K562 (cell line): ENCODE data around the gene GREB1. TPM values are rescaled to one million over a fixed set of nuclear protein-coding genes. Genes with fewer than 3 reads are reported as not detected.

Source experiments
- ATAC-seq: fragments of 200-7000 bp; cut with Tn5 transposase; 3 replicates; pipeline ENCODE4 v1.9.1; 2020; ENCODE audit warnings: moderate library complexity
- BruUV-seq: library from RNA; stranded (reverse); fragments of 400-500 nt; replicated peaks from 2 replicates; lab custom pipeline; 2021; lab: Mats Ljungman, UMichigan
- CTCF ChIA-PET: fragments of 300-600 bp; formaldehyde crosslinking; extraction: SDS; loops from one replicate; lab custom pipeline; 2021; ENCODE audit warnings: low intra/inter-chr PET ratio; lab: Yijun Ruan, JAX
- POLR2A ChIA-PET: fragments of 300-600, 350-650 bp; sonication (Branson Sonifier 250); formaldehyde crosslinking; extraction: SDS; loops from one replicate; lab custom pipeline; 2021; ENCODE audit warnings: antibody characterized with exemption, inconsistent platforms; lab: Yijun Ruan, JAX
- DNase-seq, 4 experiments: peaks; one replicate each; pipeline versions ENCODE4 v3.0.0 to v3.0.0-alpha.2; 2011 to 2018; ENCODE audit warnings: low spot score in 3 of 4, mixed read lengths in 3 of 4; ENCODE audit errors: extremely low read depth in 1 of 4
- FAIRE-seq: peaks from 2 replicates; lab custom pipeline; 2011; peaks lifted over from hg19 to GRCh38; lab: Jason Lieb, UNC
- H2AFZ ChIP-seq: 2 replicates; pipeline ENCODE4 v1.6.0; 2011; ENCODE audit warnings: low read depth, low read length, control low read depth, inconsistent platforms
- H3K27ac ChIP-seq: fragments of 200-600 bp; 3 replicates; pipeline ENCODE4 v1.8.0; 2011; ENCODE audit warnings: low read depth, mild to moderate bottlenecking, control low read depth, inconsistent platforms, low read length, moderate library complexity, mixed read lengths; ENCODE audit errors: extremely low read depth
- H3K27me3 ChIP-seq, 2 experiments: fragments of 300-600 bp in 1 of 2; 2 replicates in 1 of 2; 3 replicates in 1 of 2; pipeline versions ENCODE4 v1.6.0 to v1.8.0; 2011; ENCODE audit warnings: inconsistent platforms in 2 of 2, low read length in 2 of 2, mild to moderate bottlenecking in 1 of 2, mixed read lengths in 1 of 2, moderate library complexity in 1 of 2; ENCODE audit not compliant: control insufficient read depth in 2 of 2, insufficient read depth in 2 of 2
- H3K36me3 ChIP-seq: fragments of 300-600 bp; 3 replicates; pipeline ENCODE4 v1.8.0; 2011; ENCODE audit warnings: mild to moderate bottlenecking, low read length, inconsistent platforms; ENCODE audit not compliant: control insufficient read depth, insufficient read depth
- H3K4me1 ChIP-seq, 2 experiments: fragments of 200-600 bp in 1 of 2; replicated peaks in 1 of 2; 2 replicates in 1 of 2; 3 replicates in 1 of 2; pipeline versions ENCODE4 v1.5.1 to v1.8.0; 2011; ENCODE audit warnings: inconsistent platforms in 2 of 2, low read length in 2 of 2, mild to moderate bottlenecking in 1 of 2, mixed read lengths in 1 of 2, moderate library complexity in 1 of 2; ENCODE audit not compliant: control insufficient read depth in 2 of 2, insufficient read depth in 2 of 2
- H3K4me2 ChIP-seq: 2 replicates; pipeline ENCODE4 v1.6.1; 2011; ENCODE audit warnings: low read length, control low read depth, inconsistent platforms, mixed read lengths; ENCODE audit not compliant: insufficient read depth
- H3K4me3 ChIP-seq: fragments of 200-600 bp; sonication (generic), shearing (Covaris generic); 2 replicates; pipeline ENCODE4 v1.5.1; 2016; ENCODE audit warnings: control low read depth, inconsistent platforms
- H3K79me2 ChIP-seq: fragments of 200-600 bp; 3 replicates; pipeline ENCODE4 v1.8.0; 2011; ENCODE audit warnings: low read length, inconsistent platforms; ENCODE audit not compliant: control insufficient read depth, insufficient read depth
- H3K9ac ChIP-seq, 2 experiments: 2 replicates each; pipeline versions ENCODE4 v1.6.0 to v1.6.1; 2011; ENCODE audit warnings: low read depth in 2 of 2, low read length in 2 of 2, control low read depth in 1 of 2, inconsistent platforms in 1 of 2, mild to moderate bottlenecking in 1 of 2, mixed read lengths in 1 of 2; ENCODE audit not compliant: insufficient read depth in 1 of 2
- H3K9me1 ChIP-seq: one replicate; pipeline ENCODE4 v1.6.0; 2011; ENCODE audit warnings: inconsistent platforms, mild to moderate bottlenecking, low read length, moderate library complexity; ENCODE audit not compliant: control insufficient read depth, insufficient read depth
- H3K9me3 ChIP-seq: replicated peaks from 2 replicates; pipeline ENCODE4 v1.5.1; 2011; ENCODE audit warnings: low read depth, low read length, inconsistent platforms; ENCODE audit not compliant: control insufficient read depth, insufficient read depth
- H4K20me1 ChIP-seq: replicated peaks from 2 replicates; pipeline ENCODE4 v1.6.1; 2011; ENCODE audit warnings: low read length, inconsistent platforms, mixed read lengths; ENCODE audit not compliant: control insufficient read depth, insufficient read depth
- CEBPG ChIP-seq, 3 experiments: fragments of 200-800 bp in 1 of 3; sonication (Bioruptor generic) in 1 of 3; sonication (generic) in 1 of 3; formaldehyde crosslinking in 1 of 3; IDR thresholded peaks in 2 of 3; conservative IDR thresholded peaks in 1 of 3; 2 replicates each; pipeline versions ENCODE4 v1.6.1 to v1.8.0; 2016 to 2022; ENCODE audit warnings: missing compliant biosample characterization in 2 of 3, missing genetic modification characterization in 2 of 3, mild to moderate bottlenecking in 1 of 3, missing genetic modification reagents in 1 of 3
- CLOCK ChIP-seq: fragments of 250-450 bp; sonication (Bioruptor Pico); IDR thresholded peaks from 2 replicates; pipeline ENCODE4 v1.4.0; 2020; ENCODE audit warnings: mild to moderate bottlenecking, moderate library complexity, borderline replicate concordance
- GATAD2B ChIP-seq: fragments of 450-650 bp; IDR thresholded peaks from 2 replicates; pipeline ENCODE4 v1.6.1; 2017; ENCODE audit warnings: mild to moderate bottlenecking, borderline replicate concordance
- GMEB1 ChIP-seq: fragments of 250-450 bp; sonication (Bioruptor Pico); IDR thresholded peaks from 2 replicates; pipeline ENCODE4 v1.4.0; 2020; ENCODE audit warnings: mild to moderate bottlenecking
- KDM1A ChIP-seq, 2 experiments: fragments of 450-650 bp; IDR thresholded peaks; 2 replicates each; pipeline ENCODE4 v1.6.1; 2016; ENCODE audit warnings: mild to moderate bottlenecking in 2 of 2
- L3MBTL2 ChIP-seq: fragments of 450-650 bp; IDR thresholded peaks from 2 replicates; pipeline ENCODE4 v1.6.1; 2016; ENCODE audit warnings: mild to moderate bottlenecking, moderate library complexity
- TFAM ChIP-seq: fragments of 250-450 bp; sonication (Bioruptor Pico); conservative IDR thresholded peaks from 2 replicates; pipeline ENCODE4 v1.5.0; 2021; ENCODE audit warnings: mild to moderate bottlenecking, moderate library complexity
- TFAP4 ChIP-seq: sonication (generic); formaldehyde crosslinking; IDR thresholded peaks from 2 replicates; pipeline ENCODE4 v1.8.0; 2022; ENCODE audit warnings: missing genetic modification reagents, mild to moderate bottlenecking, moderate library complexity, borderline replicate concordance
- ZNF224 ChIP-seq: sonication (generic); formaldehyde crosslinking; IDR thresholded peaks from 2 replicates; pipeline ENCODE4 v1.8.0; 2022; ENCODE audit warnings: mild to moderate bottlenecking, missing genetic modification reagents
- WGBS: fragments of 100-300 bp; shearing (Covaris generic); methylation state at CpG from one replicate; pipeline ENCODE4 v1.1.6; 2016; ENCODE audit warnings: low coverage, mixed read lengths; ENCODE audit not compliant: insufficient coverage; ENCODE audit errors: missing lambda C conversion rate; 5-methylcytosine and 5-hydroxymethylcytosine counted together
- in situ Hi-C: fragments of 300-500 bp; cut with MboI; formaldehyde crosslinking; loops from 4 replicates; pipeline ENCODE4 v1.15.0; 2018; ENCODE audit warnings: inconsistent platforms, mixed read lengths
- intact Hi-C: fragments of 100-400 bp; cut with micrococcal nuclease; formaldehyde crosslinking; loops from 2 replicates; pipeline ENCODE4 v1.14.2; 2022
- polyA plus RNA-seq, 8 experiments: library from polyadenylated mRNA; depleted of rRNA in 4 of 8; stranded (reverse) in 5 of 8; unstranded in 3 of 8; fragments of >200 nt; fragmentation: Nextera tagmentation in 2 of 8; fragmentation: Illumina TruSeq in 1 of 8; extraction: Ambion mirVana in 2 of 8; extraction: Trizol in 1 of 8; gene quantifications; 2 replicates each; pipeline versions ENCODE4 v1.2.1 to v1.2.3, GENCODE V29; 2011 to 2014; ENCODE audit warnings: inconsistent platforms in 1 of 8, missing spikeins in 1 of 8
- total RNA-seq, 7 experiments: library from RNA; depleted of rRNA in 6 of 7; stranded (reverse); fragments of >200 nt in 6 of 7; fragmentation: Illumina TruSeq in 2 of 7; extraction: Trizol in 2 of 7; gene quantifications; 2 replicates each; pipeline versions ENCODE4 v1.2.1 to v1.2.3, GENCODE V29; 2011 to 2021; ENCODE audit warnings: low replicate concordance in 1 of 7

The GREB1 gene
- total and polyA plus RNA-seq, 9 of the 15 experiments (the other 6 are each of a cell fraction or from before 2014, with no cell fraction given), result 0.04 to 0.86 (median 0.10) TPM; not detected in 1

GRCh38 chr2:11672407-11672806, 138.6 kb downstream of the GREB1 start:
- Histone ChIP-seq H3K27me3 (peaks cover 19 to 64% of the 10 kb centered on the region in 2 experiments), H3K4me3 (no peak overlapping the region), H3K4me1 (peaks cover 0 to 9% of the 10 kb centered on the region in 2 experiments; a peak in 2 of 5 replicates), H3K79me2 (no peaks in the 10 kb centered on the region), H4K20me1 (0 out of 2 replicates have a peak, but pooled peaks cover 7% of the 10 kb centered on the region), H3K27ac (no peak overlapping the region), H3K9ac (no peak overlapping the region), H3K9me3 (no peaks in the 10 kb centered on the region), H3K36me3 (no peaks in the 10 kb centered on the region), H3K9me1 (no peaks in the 10 kb centered on the region), H2AFZ (no peak overlapping the region), H3K4me2 (no peak overlapping the region)
- ChIA-PET CTCF (no interaction called here), POLR2A (no interaction called here)
- ATAC-seq, result no peak
- no peak for DNase-seq
- in situ Hi-C loops, result no loop called here
- TF ChIP-seq GATAD2B, result no peak
- TF ChIP-seq CEBPG (CRISPR knock-in tag; IDR thresholded peaks at IDR 0.05), result no peak
- TF ChIP-seq CEBPG (tag; conservative IDR thresholded peaks at IDR 0.05 in 1 of 2, IDR thresholded peaks at IDR 0.05 in 1 of 2), result no peak
- no peak for TF ChIP-seq KDM1A (IDR thresholded peaks at IDR 0.05)
- no peak for TF ChIP-seq TFAM (CRISPR knock-in tag)
- TF ChIP-seq L3MBTL2, result no peak
- no peak for TF ChIP-seq TFAP4 (CRISPR knock-in tag)
- TF ChIP-seq CLOCK, result no peak
- no peak for TF ChIP-seq ZNF224
- no peak for TF ChIP-seq GMEB1 (CRISPR knock-in tag)
- 3% methylated on average over 3 of the region's 3 CpGs for WGBS
- FAIRE-seq, result no peak
- intact Hi-C loops, result no loop called here
- no TSS peak for BruUV-seq
